ENCODE data around the gene PLEKHG4B.
"Not testable (repeated sequence)": the region's sequence is repeated elsewhere in the genome, so short reads cannot be mapped to it uniquely, and the experiment has no call there.

PLEKHG4B gene

GRCh38 chr5:157126-157715, 65.3 kb downstream of the PLEKHG4B start:
- no peak for DNase-seq (ENCODE audit: low read depth in 2 of 2)

- no peak for DNase-seq (ENCODE audit: low read depth in 2 of 2)
These were observed 65.8 kb downstream of the PLEKHG4B start for GRCh38 chr5:157801-158200.

- DNase-seq (ENCODE audit: low read depth in 2 of 2): no peak
These were observed 67.0 kb downstream of the PLEKHG4B start for GRCh38 chr5:158807-159447.

- no peak for DNase-seq (ENCODE audit: low read depth in 2 of 2)
These were observed 67.6 kb downstream of the PLEKHG4B start for GRCh38 chr5:159448-160172.

- no peak for DNase-seq (ENCODE audit: low read depth in 2 of 2)
These were observed 68.2 kb downstream of the PLEKHG4B start for GRCh38 chr5:160173-160510.

GRCh38 chr5:160921-161802, 69.2 kb downstream of the PLEKHG4B start:
- DNase-seq (ENCODE audit: low read depth in 2 of 2): no peak

GRCh38 chr5:161803-162110, 69.8 kb downstream of the PLEKHG4B start:
- DNase-seq (ENCODE audit: low read depth in 2 of 2): no peak

GRCh38 chr5:162190-162564, 70.2 kb downstream of the PLEKHG4B start:
- DNase-seq (ENCODE audit: low read depth in 2 of 2): no peak

GRCh38 chr5:162565-163337, 70.8 kb downstream of the PLEKHG4B start:
- DNase-seq (ENCODE audit: low read depth in 2 of 2): no peak

GRCh38 chr5:163338-163620, 71.3 kb downstream of the PLEKHG4B start:
- no peak for DNase-seq (ENCODE audit: low read depth in 2 of 2)

GRCh38 chr5:163841-164240, 71.9 kb downstream of the PLEKHG4B start:
- no peak for DNase-seq (ENCODE audit: low read depth in 2 of 2)

- DNase-seq (ENCODE audit: low read depth in 2 of 2): no peak
These were observed 72.3 kb downstream of the PLEKHG4B start for GRCh38 chr5:164244-164643.

GRCh38 chr5:164783-165182, 72.8 kb downstream of the PLEKHG4B start:
- DNase-seq (ENCODE audit: low read depth in 2 of 2): not testable (repeated sequence)

GRCh38 chr5:166441-167372, 74.7 kb downstream of the PLEKHG4B start:
- DNase-seq (ENCODE audit: low read depth in 2 of 2): no peak

- DNase-seq (ENCODE audit: low read depth in 2 of 2): no peak
These were observed 75.5 kb downstream of the PLEKHG4B start for GRCh38 chr5:167511-167910.

- DNase-seq (ENCODE audit: low read depth in 2 of 2): no peak
These were observed 76.2 kb downstream of the PLEKHG4B start for GRCh38 chr5:167982-168660.

GRCh38 chr5:169071-169727, 77.2 kb downstream of the PLEKHG4B start:
- DNase-seq (ENCODE audit: low read depth in 2 of 2): no peak

- DNase-seq (ENCODE audit: low read depth in 2 of 2): no peak
These were observed 77.7 kb downstream of the PLEKHG4B start for GRCh38 chr5:169728-170094.

GRCh38 chr5:170971-171800, 79.2 kb downstream of the PLEKHG4B start:
- DNase-seq (ENCODE audit: low read depth in 2 of 2): no peak

Measured in stimulated activated CD8-positive, alpha-beta memory T cell treated with anti-CD3 and anti-CD28 coated beads, Interleukin-15, amount 100 ng/mL, for 48 hours (primary cell).